K562 (cell line): Measurements from ENCODE around the gene MAP1S. TPM values are rescaled to one million over a fixed set of nuclear protein-coding genes. Genes with fewer than 3 reads are reported as not detected.

Experiments
- ATAC-seq: fragments of 200-7000 bp; cut with Tn5 transposase; 3 replicates; pipeline ENCODE4 v1.9.1; 2020; ENCODE audit warnings: moderate library complexity
- BruUV-seq: library from RNA; stranded (reverse); fragments of 400-500 nt; replicated peaks from 2 replicates; lab custom pipeline; 2021; lab: Mats Ljungman, UMichigan
- CTCF ChIA-PET: fragments of 300-600 bp; formaldehyde crosslinking; extraction: SDS; loops from one replicate; lab custom pipeline; 2021; ENCODE audit warnings: low intra/inter-chr PET ratio; lab: Yijun Ruan, JAX
- POLR2A ChIA-PET: fragments of 300-600, 350-650 bp; sonication (Branson Sonifier 250); formaldehyde crosslinking; extraction: SDS; loops from one replicate; lab custom pipeline; 2021; ENCODE audit warnings: antibody characterized with exemption, inconsistent platforms; lab: Yijun Ruan, JAX
- DNase-seq, 4 experiments: peaks; one replicate each; pipeline versions ENCODE4 v3.0.0 to v3.0.0-alpha.2; 2011 to 2018; ENCODE audit warnings: low spot score in 3 of 4, mixed read lengths in 3 of 4; ENCODE audit errors: extremely low read depth in 1 of 4
- FAIRE-seq: peaks from 2 replicates; lab custom pipeline; 2011; peaks lifted over from hg19 to GRCh38; lab: Jason Lieb, UNC
- H2AFZ ChIP-seq: 2 replicates; pipeline ENCODE4 v1.6.0; 2011; ENCODE audit warnings: low read depth, low read length, control low read depth, inconsistent platforms
- H3K27ac ChIP-seq: fragments of 200-600 bp; 3 replicates; pipeline ENCODE4 v1.8.0; 2011; ENCODE audit warnings: low read depth, mild to moderate bottlenecking, control low read depth, inconsistent platforms, low read length, moderate library complexity, mixed read lengths; ENCODE audit errors: extremely low read depth
- H3K27me3 ChIP-seq, 2 experiments: fragments of 300-600 bp in 1 of 2; 2 replicates in 1 of 2; 3 replicates in 1 of 2; pipeline versions ENCODE4 v1.6.0 to v1.8.0; 2011; ENCODE audit warnings: inconsistent platforms in 2 of 2, low read length in 2 of 2, mild to moderate bottlenecking in 1 of 2, mixed read lengths in 1 of 2, moderate library complexity in 1 of 2; ENCODE audit not compliant: control insufficient read depth in 2 of 2, insufficient read depth in 2 of 2
- H3K36me3 ChIP-seq: fragments of 300-600 bp; 3 replicates; pipeline ENCODE4 v1.8.0; 2011; ENCODE audit warnings: mild to moderate bottlenecking, low read length, inconsistent platforms; ENCODE audit not compliant: control insufficient read depth, insufficient read depth
- H3K4me1 ChIP-seq, 2 experiments: fragments of 200-600 bp in 1 of 2; replicated peaks in 1 of 2; 2 replicates in 1 of 2; 3 replicates in 1 of 2; pipeline versions ENCODE4 v1.5.1 to v1.8.0; 2011; ENCODE audit warnings: inconsistent platforms in 2 of 2, low read length in 2 of 2, mild to moderate bottlenecking in 1 of 2, mixed read lengths in 1 of 2, moderate library complexity in 1 of 2; ENCODE audit not compliant: control insufficient read depth in 2 of 2, insufficient read depth in 2 of 2
- H3K4me2 ChIP-seq: 2 replicates; pipeline ENCODE4 v1.6.1; 2011; ENCODE audit warnings: low read length, control low read depth, inconsistent platforms, mixed read lengths; ENCODE audit not compliant: insufficient read depth
- H3K4me3 ChIP-seq: fragments of 200-600 bp; sonication (generic), shearing (Covaris generic); 2 replicates; pipeline ENCODE4 v1.5.1; 2016; ENCODE audit warnings: control low read depth, inconsistent platforms
- H3K79me2 ChIP-seq: fragments of 200-600 bp; 3 replicates; pipeline ENCODE4 v1.8.0; 2011; ENCODE audit warnings: low read length, inconsistent platforms; ENCODE audit not compliant: control insufficient read depth, insufficient read depth
- H3K9ac ChIP-seq, 2 experiments: 2 replicates each; pipeline versions ENCODE4 v1.6.0 to v1.6.1; 2011; ENCODE audit warnings: low read depth in 2 of 2, low read length in 2 of 2, control low read depth in 1 of 2, inconsistent platforms in 1 of 2, mild to moderate bottlenecking in 1 of 2, mixed read lengths in 1 of 2; ENCODE audit not compliant: insufficient read depth in 1 of 2
- H3K9me1 ChIP-seq: one replicate; pipeline ENCODE4 v1.6.0; 2011; ENCODE audit warnings: inconsistent platforms, mild to moderate bottlenecking, low read length, moderate library complexity; ENCODE audit not compliant: control insufficient read depth, insufficient read depth
- H3K9me3 ChIP-seq: replicated peaks from 2 replicates; pipeline ENCODE4 v1.5.1; 2011; ENCODE audit warnings: low read depth, low read length, inconsistent platforms; ENCODE audit not compliant: control insufficient read depth, insufficient read depth
- H4K20me1 ChIP-seq: replicated peaks from 2 replicates; pipeline ENCODE4 v1.6.1; 2011; ENCODE audit warnings: low read length, inconsistent platforms, mixed read lengths; ENCODE audit not compliant: control insufficient read depth, insufficient read depth
- ADNP ChIP-seq: fragments of 200-800 bp; sonication (Bioruptor generic); IDR thresholded peaks from 2 replicates; pipeline ENCODE4 v1.6.1; 2016; ENCODE audit warnings: missing genetic modification characterization, missing compliant biosample characterization
- BCOR ChIP-seq: fragments of 450-650 bp; IDR thresholded peaks from 2 replicates; pipeline ENCODE4 v1.6.1; 2016
- ETV1 ChIP-seq: fragments of 450-650 bp; conservative IDR thresholded peaks from 2 replicates; pipeline ENCODE4 v1.6.1; 2016; ENCODE audit warnings: missing genetic modification characterization, control low read depth, low read depth, missing compliant biosample characterization
- HNRNPLL ChIP-seq: fragments of 200-400 bp; formaldehyde crosslinking; IDR thresholded peaks from 2 replicates; pipeline ENCODE4 v1.6.1; 2017; ENCODE audit warnings: low read length, low read depth, mild to moderate bottlenecking; ENCODE audit not compliant: poor library complexity, severe bottlenecking
- KDM1A ChIP-seq, 2 experiments: fragments of 450-650 bp; IDR thresholded peaks; 2 replicates each; pipeline ENCODE4 v1.6.1; 2016; ENCODE audit warnings: mild to moderate bottlenecking in 2 of 2
- RBM25 ChIP-seq: fragments of 200-400 bp; formaldehyde crosslinking; IDR thresholded peaks from 2 replicates; pipeline ENCODE4 v1.6.1; 2018; ENCODE audit warnings: low read length, low read depth, moderate library complexity; ENCODE audit not compliant: severe bottlenecking
- TAF1 ChIP-seq: IDR thresholded peaks from 2 replicates; pipeline ENCODE4 v1.6.1; 2011; ENCODE audit warnings: mild to moderate bottlenecking, low read length, moderate library complexity; ENCODE audit not compliant: insufficient read depth, control insufficient read depth, severe bottlenecking; ENCODE audit errors: extremely low read depth
- WGBS: fragments of 100-300 bp; shearing (Covaris generic); methylation state at CpG from one replicate; pipeline ENCODE4 v1.1.6; 2016; ENCODE audit warnings: low coverage, mixed read lengths; ENCODE audit not compliant: insufficient coverage; ENCODE audit errors: missing lambda C conversion rate; 5-methylcytosine and 5-hydroxymethylcytosine counted together
- in situ Hi-C: fragments of 300-500 bp; cut with MboI; formaldehyde crosslinking; loops from 4 replicates; pipeline ENCODE4 v1.15.0; 2018; ENCODE audit warnings: inconsistent platforms, mixed read lengths
- intact Hi-C: fragments of 100-400 bp; cut with micrococcal nuclease; formaldehyde crosslinking; loops from 2 replicates; pipeline ENCODE4 v1.14.2; 2022
- polyA plus RNA-seq, 8 experiments: library from polyadenylated mRNA; depleted of rRNA in 4 of 8; stranded (reverse) in 5 of 8; unstranded in 3 of 8; fragments of >200 nt; fragmentation: Nextera tagmentation in 2 of 8; fragmentation: Illumina TruSeq in 1 of 8; extraction: Ambion mirVana in 2 of 8; extraction: Trizol in 1 of 8; gene quantifications; 2 replicates each; pipeline versions ENCODE4 v1.2.1 to v1.2.3, GENCODE V29; 2011 to 2014; ENCODE audit warnings: inconsistent platforms in 1 of 8, missing spikeins in 1 of 8
- total RNA-seq, 7 experiments: library from RNA; depleted of rRNA in 6 of 7; stranded (reverse); fragments of >200 nt in 6 of 7; fragmentation: Illumina TruSeq in 2 of 7; extraction: Trizol in 2 of 7; gene quantifications; 2 replicates each; pipeline versions ENCODE4 v1.2.1 to v1.2.3, GENCODE V29; 2011 to 2021; ENCODE audit warnings: low replicate concordance in 1 of 7
- TF ChIP-seq, protein P1 (sequence below): fragments of 450-650 bp; IDR thresholded peaks from one replicate; pipeline ENCODE4 v1.6.1; 2018; ENCODE audit warnings: mild to moderate bottlenecking, moderate library complexity; ENCODE audit not compliant: partially characterized antibody

MAP1S gene
- total and polyA plus RNA-seq, 9 of the 15 experiments (the other 6 are each of a cell fraction or from before 2014, with no cell fraction given), result 2.0 to 81.0 (median 9.5) TPM

DNA sequence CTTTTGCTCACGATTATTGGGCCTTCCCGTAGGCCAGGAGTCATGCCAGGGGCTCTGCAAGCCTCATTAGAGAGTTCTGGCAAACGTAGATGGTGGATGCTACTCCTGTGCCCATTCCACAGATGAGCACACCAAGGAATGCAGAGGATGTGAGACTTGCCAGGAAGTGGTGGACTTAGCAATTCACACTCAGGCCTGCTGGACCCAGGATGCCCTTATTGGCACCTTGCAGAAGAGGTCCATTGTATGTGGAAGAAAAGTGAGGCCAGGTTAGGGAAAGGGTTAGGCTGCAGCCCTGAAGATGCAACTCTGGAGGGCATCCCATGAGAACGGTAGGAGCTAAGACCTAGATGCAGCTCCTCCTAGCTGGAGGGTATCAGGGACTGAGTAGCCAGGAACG is 37.0 kb upstream of the MAP1S start (continued):
- TF ChIP-seq, protein P1, sequence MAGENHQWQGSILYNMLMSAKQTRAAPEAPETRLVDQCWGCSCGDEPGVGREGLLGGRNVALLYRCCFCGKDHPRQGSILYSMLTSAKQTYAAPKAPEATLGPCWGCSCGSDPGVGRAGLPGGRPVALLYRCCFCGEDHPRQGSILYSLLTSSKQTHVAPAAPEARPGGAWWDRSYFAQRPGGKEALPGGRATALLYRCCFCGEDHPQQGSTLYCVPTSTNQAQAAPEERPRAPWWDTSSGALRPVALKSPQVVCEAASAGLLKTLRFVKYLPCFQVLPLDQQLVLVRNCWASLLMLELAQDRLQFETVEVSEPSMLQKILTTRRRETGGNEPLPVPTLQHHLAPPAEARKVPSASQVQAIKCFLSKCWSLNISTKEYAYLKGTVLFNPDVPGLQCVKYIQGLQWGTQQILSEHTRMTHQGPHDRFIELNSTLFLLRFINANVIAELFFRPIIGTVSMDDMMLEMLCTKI, result no peak
- no peak for TF ChIP-seq TAF1

DNA sequence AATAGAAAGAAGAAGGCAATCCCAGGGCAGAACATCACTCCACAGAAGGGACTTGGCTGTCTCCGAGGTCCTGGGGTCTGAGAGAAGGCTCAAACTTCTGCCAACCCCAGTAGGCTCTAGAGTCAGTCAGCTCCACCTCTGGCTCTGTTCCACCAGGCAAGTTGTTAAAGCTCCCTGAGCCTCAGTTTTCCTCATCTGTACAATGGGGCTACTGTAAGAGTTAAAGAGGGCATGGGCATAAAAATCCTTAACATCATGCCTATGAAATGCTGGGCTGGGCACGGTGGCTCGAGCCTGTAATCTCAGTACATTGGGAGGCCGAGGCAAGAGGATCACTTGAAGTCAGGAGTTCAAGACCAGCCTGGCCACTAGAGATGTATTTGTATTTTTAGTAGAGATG is 36.2 kb upstream of the MAP1S start:
- no peak for FAIRE-seq
- Histone ChIP-seq H3K27me3 (peaks cover 3 to 13% of the 10 kb centered on the region in 2 experiments; a peak in 4 of 5 replicates), H3K27ac (no peak overlapping the region), H3K9me1 (no peaks in the 10 kb centered on the region), H3K79me2 (no peaks in the 10 kb centered on the region), H3K9me3 (no peaks in the 10 kb centered on the region), H4K20me1 (peaks cover 15% of the 10 kb centered on the region), H3K9ac (no peak overlapping the region), H3K4me2 (no peak overlapping the region), H2AFZ (no peak overlapping the region), H3K36me3 (no peaks in the 10 kb centered on the region), H3K4me3 (no peak overlapping the region), H3K4me1 (peaks cover 8 to 33% of the 10 kb centered on the region in 2 experiments; a peak in 4 of 5 replicates)
- no peak for DNase-seq
- TF ChIP-seq ETV1 (tag), result no peak
- TF ChIP-seq KDM1A (IDR thresholded peaks at IDR 0.05), result peak; percentile 63 to 64
- TF ChIP-seq HNRNPLL, result no peak
- TF ChIP-seq ADNP (tag), result 0 out of 2 replicates have a peak, but pooled peaks have one; percentile 22
- TF ChIP-seq RBM25, result peak; percentile 79
- TF ChIP-seq BCOR, result peak; percentile 71
- WGBS, result 0% methylated on average over 4 of the region's 4 CpGs
- ChIA-PET CTCF (no interaction called here), POLR2A (interaction anchor here (0.6 to 1.1 kb wide), 4 partner anchors 8 to 93 kb away, joined by 3 to 4 read pairs (median 3); no protein-coding TSS in a partner anchor)
- in situ Hi-C loops, result no loop called here
- intact Hi-C loops, result no loop called here
- BruUV-seq, result no TSS peak
- ATAC-seq, result no peak
